ENCODE data around the gene ROR2.

Gene ROR2

GRCh38 chr9:91833096-91833877, 116.7 kb downstream of the ROR2 start:
- DNase-seq (ENCODE audit: low spot score), result no peak
- no peak for TF ChIP-seq CTCF (IDR thresholded peaks at IDR 0.05; ENCODE audit: extremely low read depth, missing control alignments)

GRCh38 chr9:91832322-91832721, 117.7 kb downstream of the ROR2 start:
- no peak for TF ChIP-seq CTCF (IDR thresholded peaks at IDR 0.05; ENCODE audit: extremely low read depth, missing control alignments)
- no peak for DNase-seq (ENCODE audit: low spot score)

GRCh38 chr9:91825866-91826265, 124.2 kb downstream of the ROR2 start:
- DNase-seq (ENCODE audit: low spot score), result no peak
- no peak for TF ChIP-seq CTCF (IDR thresholded peaks at IDR 0.05; ENCODE audit: extremely low read depth, missing control alignments)

GRCh38 chr9:91825422-91825821, 124.6 kb downstream of the ROR2 start:
- DNase-seq (ENCODE audit: low spot score), result no peak
- TF ChIP-seq CTCF (IDR thresholded peaks at IDR 0.05; ENCODE audit: extremely low read depth, missing control alignments), result no peak

- DNase-seq (ENCODE audit: low spot score), result no peak
Measured at GRCh38 chr9:91824601-91825305, 125.3 kb downstream of the ROR2 start.

GRCh38 chr9:91824151-91824550, 125.9 kb downstream of the ROR2 start:
- no peak for TF ChIP-seq CTCF (IDR thresholded peaks at IDR 0.05; ENCODE audit: extremely low read depth, missing control alignments)
- no peak for DNase-seq (ENCODE audit: low spot score)

More at GRCh38 chr9:91824601-91825305, 125.3 kb downstream of the ROR2 start:
- TF ChIP-seq CTCF (IDR thresholded peaks at IDR 0.05; ENCODE audit: extremely low read depth, missing control alignments), result no peak
